Keratinocyte (primary cell): ENCODE data around the gene CREG1.

ENCODE experiments used
- CTCF ChIP-seq, 3 experiments: IDR thresholded peaks in 1 of 3; conservative IDR thresholded peaks in 1 of 3; optimal IDR thresholded peaks in 1 of 3; 2 replicates in 2 of 3; 3 replicates in 1 of 3; pipeline versions ENCODE3 to v1.5.1; 2011; ENCODE audit warnings: low read length in 3 of 3, mild to moderate bottlenecking in 3 of 3, moderate library complexity in 2 of 3, control low read depth in 1 of 3, inconsistent platforms in 1 of 3; ENCODE audit not compliant: insufficient read depth in 2 of 3; ENCODE audit errors: extremely low read depth in 1 of 3
- EZH2 ChIP-seq: IDR thresholded peaks from one replicate; pipeline ENCODE4 v1.6.1; 2012; ENCODE audit warnings: inconsistent platforms, mild to moderate bottlenecking, low read length, moderate library complexity

- TF ChIP-seq EZH2 (no peak), CTCF (optimal IDR thresholded peaks at IDR 0.05 in 1 of 3, IDR thresholded peaks at IDR 0.05 in 1 of 3, conservative IDR thresholded peaks at IDR 0.05 in 1 of 3; ENCODE audit: extremely low read depth in 1 of 3, insufficient read depth in 2 of 3, low read length in 3 of 3) (no peak)
These were observed 51.4 kb downstream of the CREG1 start for GRCh38 chr1:167502192-167502551.
